Measurements from ENCODE around the gene PDE9A.

PDE9A gene

DNA sequence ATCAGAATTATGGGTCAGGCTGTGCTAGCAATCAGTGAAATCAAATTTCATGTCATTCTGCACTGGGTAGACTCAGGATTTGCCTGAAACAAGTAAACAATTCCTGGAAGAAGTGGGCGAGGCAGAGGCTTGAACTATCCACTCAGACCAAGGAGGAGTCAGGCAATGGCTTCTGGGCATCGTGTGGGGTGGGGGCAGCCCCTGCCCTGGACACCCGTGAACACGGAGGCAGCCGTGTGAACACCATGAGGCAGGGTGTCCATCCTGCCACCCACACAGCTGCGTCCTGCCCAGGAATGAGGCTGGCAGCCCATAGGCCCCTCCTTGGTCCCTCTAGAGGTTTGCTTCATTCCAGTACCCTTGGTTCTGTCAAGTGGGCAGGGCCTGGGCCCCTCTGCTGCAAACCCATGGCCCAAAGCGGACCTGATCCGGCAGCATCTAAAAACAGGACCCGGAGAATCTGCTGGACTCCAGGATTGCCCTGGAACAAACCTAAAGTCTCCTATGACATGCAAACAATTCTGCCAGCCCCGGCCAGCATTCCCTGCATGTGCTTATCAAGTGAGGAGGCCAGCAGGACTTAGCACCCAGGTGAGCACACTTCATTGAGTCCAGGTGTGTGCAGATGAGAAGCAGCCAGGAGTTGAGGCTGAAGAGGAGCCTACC, 69.5 kb downstream of the PDE9A start:
- H2AFZ ChIP-seq (ENCODE audit: low read depth, low read length), result no peak overlapping the region

GRCh38 chr21:42724226-42724920, 71.0 kb downstream of the PDE9A start:
- peaks cover 13% of the 10 kb centered on the region for H3K4me1 ChIP-seq (ENCODE audit: insufficient read depth, low read length)
- no peaks in the 10 kb centered on the region for H3K27me3 ChIP-seq (ENCODE audit: insufficient read depth, low read length)
- no peak overlapping the region for H2AFZ ChIP-seq (ENCODE audit: low read depth, low read length)
- H3K9me3 ChIP-seq (ENCODE audit: low read length), result no peaks in the 10 kb centered on the region
- H3K36me3 ChIP-seq (ENCODE audit: insufficient read depth, low read length), result no peaks in the 10 kb centered on the region
- no peak overlapping the region for H3K4me3 ChIP-seq (ENCODE audit: low read length)

More for the DNA sequence above, 69.5 kb downstream of the PDE9A start:
- Histone ChIP-seq H3K4me3 (ENCODE audit: low read length) (no peak overlapping the region), H3K36me3 (ENCODE audit: insufficient read depth, low read length) (no peaks in the 10 kb centered on the region), H3K4me1 (ENCODE audit: insufficient read depth, low read length) (peaks cover 13% of the 10 kb centered on the region), H3K9me3 (ENCODE audit: low read length) (no peaks in the 10 kb centered on the region), H3K27me3 (ENCODE audit: insufficient read depth, low read length) (no peaks in the 10 kb centered on the region)

DNA sequence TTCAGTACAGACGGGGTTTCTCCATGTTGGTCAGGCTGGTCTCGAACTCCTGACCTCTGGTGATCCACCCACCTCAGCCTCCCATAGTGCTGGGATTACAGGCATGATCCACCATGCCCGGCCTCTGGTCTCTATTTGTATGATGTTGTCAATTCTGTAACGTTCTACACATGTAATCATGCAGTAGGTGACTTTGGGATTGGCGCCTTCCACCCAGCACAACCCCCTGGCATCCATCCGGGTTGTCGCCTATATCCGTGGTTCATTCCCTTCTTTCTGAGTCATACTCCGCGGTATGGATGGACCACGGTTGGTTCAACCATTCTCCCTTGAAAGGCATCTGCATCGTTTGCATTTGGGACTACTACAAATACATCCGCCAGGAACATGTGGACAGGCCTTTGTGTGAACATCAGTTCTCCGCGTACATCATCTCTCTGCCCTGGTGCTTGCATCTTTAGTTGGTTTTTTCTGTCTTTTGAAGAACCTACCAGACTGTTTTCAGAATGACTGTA, 72.1 kb downstream of the PDE9A start:
- Histone ChIP-seq H3K36me3 (ENCODE audit: insufficient read depth, low read length) (no peaks in the 10 kb centered on the region), H2AFZ (ENCODE audit: low read depth, low read length) (no peak overlapping the region), H3K4me1 (ENCODE audit: insufficient read depth, low read length) (peaks cover 13% of the 10 kb centered on the region), H3K27me3 (ENCODE audit: insufficient read depth, low read length) (no peaks in the 10 kb centered on the region), H3K4me3 (ENCODE audit: low read length) (no peak overlapping the region), H3K9me3 (ENCODE audit: low read length) (no peaks in the 10 kb centered on the region)

DNA sequence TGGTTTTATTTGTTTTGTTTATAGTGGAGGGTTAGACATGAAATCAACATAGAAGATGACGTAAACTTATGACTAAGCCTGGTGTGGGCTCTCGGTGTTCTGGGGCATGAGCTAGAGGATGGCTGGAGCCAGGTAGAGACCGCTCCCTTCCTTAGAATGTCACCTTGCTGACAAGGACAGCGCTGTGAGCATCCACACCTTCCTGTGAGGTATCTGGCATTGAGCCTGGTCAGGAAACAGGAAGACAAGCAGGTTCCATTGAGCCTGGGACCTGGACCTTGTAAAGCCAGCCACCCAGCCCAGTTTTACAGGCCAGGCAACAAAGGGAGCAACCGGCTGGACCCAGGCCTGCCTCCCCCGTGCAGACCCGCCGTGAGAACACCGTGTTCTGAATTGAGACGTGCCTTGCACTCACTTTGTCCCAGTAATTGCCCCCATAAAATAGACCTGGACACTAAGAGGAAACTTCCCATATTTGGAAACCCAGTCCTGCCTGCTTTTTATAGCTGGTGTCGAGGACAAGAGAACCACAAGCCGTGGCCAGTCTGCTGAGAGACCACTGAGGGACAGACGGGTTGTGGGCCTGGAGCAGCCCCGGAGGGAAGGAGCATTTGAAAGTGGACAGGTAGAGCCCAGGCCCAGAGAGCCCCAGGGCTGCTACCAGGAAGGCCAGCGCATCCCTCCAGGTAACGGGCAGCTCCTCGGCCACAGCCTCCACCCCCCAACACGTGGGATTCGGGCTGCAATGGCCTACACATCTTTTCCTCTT, 78.0 kb downstream of the PDE9A start:
- H3K4me1 ChIP-seq (ENCODE audit: insufficient read depth, low read length), result peaks cover 18% of the 10 kb centered on the region
- no peak overlapping the region for H2AFZ ChIP-seq (ENCODE audit: low read depth, low read length)
- no peak overlapping the region for H3K4me3 ChIP-seq (ENCODE audit: low read length)
- H3K9me3 ChIP-seq (ENCODE audit: low read length), result no peaks in the 10 kb centered on the region
- H3K27me3 ChIP-seq (ENCODE audit: insufficient read depth, low read length), result no peaks in the 10 kb centered on the region
- peaks cover 16% of the 10 kb centered on the region for H3K36me3 ChIP-seq (ENCODE audit: insufficient read depth, low read length)

DNA sequence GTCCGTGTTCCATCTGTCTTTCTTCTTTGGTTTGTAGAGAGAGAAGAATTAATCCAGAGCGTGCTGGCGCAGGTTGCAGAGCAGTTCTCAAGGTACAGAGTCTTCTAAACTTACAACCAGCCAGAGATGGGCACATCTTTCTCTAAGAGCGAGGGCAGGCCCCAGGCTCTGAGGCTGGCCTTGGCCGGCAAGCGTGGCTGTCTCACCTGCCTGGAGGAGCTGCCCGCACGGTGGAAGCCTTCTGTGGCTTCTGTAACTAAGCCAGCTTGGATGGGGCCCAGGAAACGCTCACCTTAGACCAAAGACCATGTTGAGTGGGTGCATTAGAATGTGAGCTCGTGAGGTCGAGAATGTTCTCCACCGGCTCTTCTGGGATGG, 78.6 kb downstream of the PDE9A start:
- Histone ChIP-seq H2AFZ (ENCODE audit: low read depth, low read length) (no peak overlapping the region), H3K36me3 (ENCODE audit: insufficient read depth, low read length) (peaks cover 16% of the 10 kb centered on the region), H3K4me1 (ENCODE audit: insufficient read depth, low read length) (peaks cover 18% of the 10 kb centered on the region), H3K27me3 (ENCODE audit: insufficient read depth, low read length) (no peaks in the 10 kb centered on the region), H3K9me3 (ENCODE audit: low read length) (no peaks in the 10 kb centered on the region), H3K4me3 (ENCODE audit: low read length) (no peak overlapping the region)

- Histone ChIP-seq H3K4me3 (ENCODE audit: low read length) (peak overlapping the region; percentile 15), H3K4me1 (ENCODE audit: insufficient read depth, low read length) (peaks cover 24% of the 10 kb centered on the region), H2AFZ (ENCODE audit: low read depth, low read length) (no peak overlapping the region), H3K9me3 (ENCODE audit: low read length) (no peaks in the 10 kb centered on the region), H3K27me3 (ENCODE audit: insufficient read depth, low read length) (no peaks in the 10 kb centered on the region), H3K36me3 (ENCODE audit: insufficient read depth, low read length) (peaks cover 16% of the 10 kb centered on the region)
These were observed 79.7 kb downstream of the PDE9A start for GRCh38 chr21:42733037-42733627.

GRCh38 chr21:42733874-42734273, 80.5 kb downstream of the PDE9A start:
- Histone ChIP-seq H3K9me3 (ENCODE audit: low read length) (no peaks in the 10 kb centered on the region), H3K4me1 (ENCODE audit: insufficient read depth, low read length) (peaks cover 29% of the 10 kb centered on the region), H2AFZ (ENCODE audit: low read depth, low read length) (no peak overlapping the region), H3K4me3 (ENCODE audit: low read length) (no peak overlapping the region), H3K36me3 (ENCODE audit: insufficient read depth, low read length) (peaks cover 16% of the 10 kb centered on the region), H3K27me3 (ENCODE audit: insufficient read depth, low read length) (no peaks in the 10 kb centered on the region)

GRCh38 chr21:42734323-42734971, 81.0 kb downstream of the PDE9A start:
- Histone ChIP-seq H3K9me3 (ENCODE audit: low read length) (no peaks in the 10 kb centered on the region), H3K4me1 (ENCODE audit: insufficient read depth, low read length) (peaks cover 29% of the 10 kb centered on the region), H2AFZ (ENCODE audit: low read depth, low read length) (no peak overlapping the region), H3K4me3 (ENCODE audit: low read length) (no peak overlapping the region), H3K27me3 (ENCODE audit: insufficient read depth, low read length) (no peaks in the 10 kb centered on the region), H3K36me3 (ENCODE audit: insufficient read depth, low read length) (peaks cover 20% of the 10 kb centered on the region)

DNA sequence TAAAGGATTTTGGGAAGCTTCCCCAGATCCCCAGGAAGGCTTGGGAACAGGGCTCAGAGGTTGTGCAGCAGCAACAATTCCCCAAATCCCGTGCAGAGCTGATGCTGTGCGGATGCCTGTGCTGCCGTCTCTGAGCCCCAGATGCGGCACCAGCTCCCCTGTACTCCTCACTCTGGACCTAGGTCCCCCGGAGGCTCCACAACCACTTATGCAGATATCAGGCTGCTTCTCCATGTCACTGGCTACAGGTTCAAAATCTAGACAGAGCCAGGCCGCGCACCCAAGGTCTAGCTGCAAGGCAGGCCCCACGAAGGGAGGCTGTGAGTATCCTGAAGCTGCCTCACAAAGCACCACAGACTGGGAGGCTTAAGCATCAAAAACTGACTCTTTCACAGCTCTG, 81.6 kb downstream of the PDE9A start:
- Histone ChIP-seq H3K27me3 (ENCODE audit: insufficient read depth, low read length) (no peaks in the 10 kb centered on the region), H2AFZ (ENCODE audit: low read depth, low read length) (no peak overlapping the region), H3K9me3 (ENCODE audit: low read length) (no peaks in the 10 kb centered on the region), H3K4me1 (ENCODE audit: insufficient read depth, low read length) (peaks cover 29% of the 10 kb centered on the region), H3K36me3 (ENCODE audit: insufficient read depth, low read length) (peaks cover 20% of the 10 kb centered on the region), H3K4me3 (ENCODE audit: low read length) (no peak overlapping the region)

DNA sequence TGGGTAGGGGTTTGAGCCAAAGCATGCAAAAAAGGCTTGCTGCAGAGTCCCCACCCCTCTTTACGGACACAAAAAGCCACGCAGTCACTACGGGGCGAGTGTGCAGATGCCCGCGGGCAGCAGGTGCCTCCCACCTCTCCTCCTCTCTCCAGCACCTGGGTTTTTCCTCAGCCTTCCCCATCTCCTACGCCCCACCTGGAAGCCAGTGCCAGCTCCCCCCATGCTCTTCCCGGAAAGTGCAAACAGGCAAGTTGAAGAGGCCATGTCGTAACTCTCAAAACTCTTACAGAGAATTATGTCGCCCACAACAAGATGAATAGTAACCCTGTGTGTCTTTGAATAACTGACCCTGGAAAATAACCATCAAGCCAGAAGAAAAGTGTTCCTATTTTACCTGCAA, 82.5 kb downstream of the PDE9A start:
- peaks cover 21% of the 10 kb centered on the region for H3K36me3 ChIP-seq (ENCODE audit: insufficient read depth, low read length)
- H3K4me3 ChIP-seq (ENCODE audit: low read length), result no peak overlapping the region

DNA sequence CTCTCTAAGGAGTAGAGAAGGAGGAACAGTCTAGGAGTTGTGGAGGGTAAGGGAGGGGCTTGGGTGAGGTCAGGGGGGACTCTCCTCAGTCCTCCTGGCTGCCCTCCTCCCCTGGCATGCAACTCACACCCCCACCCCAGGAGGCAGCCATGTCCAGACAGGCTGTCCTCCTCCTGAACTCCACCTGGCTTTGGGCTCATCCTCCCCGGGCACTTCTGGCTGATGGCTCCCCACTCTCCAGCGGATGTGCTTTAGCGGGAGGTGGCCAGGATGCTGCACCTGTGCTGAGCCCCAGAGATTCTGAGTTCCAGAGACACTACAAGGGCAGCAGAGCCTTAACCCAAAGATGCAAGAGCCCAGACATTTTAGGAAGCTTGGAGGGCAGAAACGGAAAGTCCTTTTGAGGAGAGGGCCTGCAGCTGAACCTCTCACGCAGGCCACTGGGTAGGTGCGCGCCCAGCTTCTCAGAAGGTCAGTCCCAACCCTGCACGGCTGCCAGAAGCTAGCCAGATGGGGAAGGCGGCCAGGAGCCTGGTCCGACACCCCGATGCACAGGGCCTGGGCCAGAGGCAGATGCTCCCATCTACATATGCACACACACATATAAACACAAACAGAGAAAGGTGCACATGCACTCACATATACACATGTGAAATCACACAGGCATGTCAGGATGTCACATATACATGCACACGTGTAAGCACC, 83.4 kb downstream of the PDE9A start:
- H3K9me3 ChIP-seq (ENCODE audit: low read length), result no peaks in the 10 kb centered on the region
- no peaks in the 10 kb centered on the region for H3K27me3 ChIP-seq (ENCODE audit: insufficient read depth, low read length)
- H3K36me3 ChIP-seq (ENCODE audit: insufficient read depth, low read length), result peaks cover 24% of the 10 kb centered on the region
- H3K4me3 ChIP-seq (ENCODE audit: low read length), result no peak overlapping the region
- H3K4me1 ChIP-seq (ENCODE audit: insufficient read depth, low read length), result peaks cover 29% of the 10 kb centered on the region
- H2AFZ ChIP-seq (ENCODE audit: low read depth, low read length), result no peak overlapping the region

More for the DNA sequence above, 82.5 kb downstream of the PDE9A start:
- no peaks in the 10 kb centered on the region for H3K9me3 ChIP-seq (ENCODE audit: low read length)
- no peak overlapping the region for H2AFZ ChIP-seq (ENCODE audit: low read depth, low read length)
- peaks cover 29% of the 10 kb centered on the region for H3K4me1 ChIP-seq (ENCODE audit: insufficient read depth, low read length)
- H3K27me3 ChIP-seq (ENCODE audit: insufficient read depth, low read length), result no peaks in the 10 kb centered on the region

- H3K27me3 ChIP-seq (ENCODE audit: insufficient read depth, low read length), result no peaks in the 10 kb centered on the region
- H2AFZ ChIP-seq (ENCODE audit: low read depth, low read length), result no peak overlapping the region
- no peaks in the 10 kb centered on the region for H3K9me3 ChIP-seq (ENCODE audit: low read length)
- no peak overlapping the region for H3K4me3 ChIP-seq (ENCODE audit: low read length)
- H3K4me1 ChIP-seq (ENCODE audit: insufficient read depth, low read length), result peaks cover 22% of the 10 kb centered on the region
- H3K36me3 ChIP-seq (ENCODE audit: insufficient read depth, low read length), result peaks cover 24% of the 10 kb centered on the region
These were observed 84.7 kb downstream of the PDE9A start for GRCh38 chr21:42737951-42738590.

Data from neuron (in vitro differentiated cells).